HCT116 (cell line): Measurements from ENCODE around the gene ITPR2. TPM values are rescaled to one million over a fixed set of nuclear protein-coding genes. Genes with fewer than 3 reads are reported as not detected.

Experiments used
- ATAC-seq: fragments of 200-7000 bp; cut with Tn5 transposase; 2 replicates; pipeline ENCODE4 v1.9.1; 2020; ENCODE audit warnings: mild to moderate bottlenecking, moderate library complexity
- BruUV-seq: library from RNA; stranded (reverse); fragments of 400-500 nt; replicated peaks from 2 replicates; lab custom pipeline; 2021; lab: Mats Ljungman, UMichigan
- CTCF ChIA-PET: fragments of 300-600 bp; sonication (Branson Sonifier 250); formaldehyde crosslinking; loops from one replicate; lab custom pipeline; 2021; ENCODE audit warnings: antibody characterized with exemption; lab: Charles Lee
- POLR2A ChIA-PET: fragments of 300-600, 350-600 bp; sonication (Branson Sonifier 250); formaldehyde crosslinking; loops from one replicate; lab custom pipeline; 2021; ENCODE audit warnings: antibody characterized with exemption; lab: Charles Lee
- RAD21 ChIA-PET, 2 experiments: fragments of 300-600 bp; sonication (Branson Sonifier 250); formaldehyde crosslinking; loops; one replicate each; lab custom pipeline; 2023; ENCODE audit warnings: low total read pairs in 2 of 2; ENCODE audit not compliant: uncharacterized antibody in 2 of 2, unreplicated experiment in 2 of 2, low non-redundant PET in 1 of 2; lab: Charles Lee
- DNase-seq: peaks from one replicate; pipeline ENCODE4 v3.0.0-alpha.2; 2010; ENCODE audit warnings: low read depth, low spot score
- H2AFZ ChIP-seq: fragments of 200-600 bp; shearing (Covaris generic), sonication (generic); 2 replicates; pipeline ENCODE4 v1.6.1; 2017; ENCODE audit warnings: low read depth, mixed run types, mixed read lengths, antibody characterized with exemption, low read length; ENCODE audit not compliant: poor library complexity, severe bottlenecking
- H3K27ac ChIP-seq: 2 replicates; pipeline ENCODE4 v1.5.1; 2012; ENCODE audit warnings: low read depth, low read length
- H3K27me3 ChIP-seq: fragments of 200-600 bp; sonication (generic); 2 replicates; pipeline ENCODE4 v1.6.1; 2016; ENCODE audit warnings: mixed run types, low read length, mixed read lengths; ENCODE audit not compliant: insufficient read depth
- H3K36me3 ChIP-seq, 2 experiments: fragments of 200-500 bp in 1 of 2; fragments of 200-600 bp in 1 of 2; sonication (Bioruptor generic) in 1 of 2; sonication (generic) in 1 of 2; 2 replicates each; pipeline versions ENCODE4 v1.5.1 to v1.6.1; 2014 to 2016; ENCODE audit warnings: low read length in 2 of 2, inconsistent platforms in 1 of 2, mixed read lengths in 1 of 2, mixed run types in 1 of 2; ENCODE audit not compliant: insufficient read depth in 2 of 2, control insufficient read depth in 1 of 2
- H3K4me1 ChIP-seq, 2 experiments: fragments of 200-600 bp in 1 of 2; sonication (generic) in 1 of 2; 2 replicates each; pipeline versions ENCODE4 v1.5.1 to v1.6.1; 2012 to 2017; ENCODE audit warnings: low read length in 2 of 2, inconsistent platforms in 1 of 2, mild to moderate bottlenecking in 1 of 2, mixed read lengths in 1 of 2, mixed run types in 1 of 2, moderate library complexity in 1 of 2; ENCODE audit not compliant: insufficient read depth in 2 of 2, control insufficient read depth in 1 of 2
- H3K4me2 ChIP-seq: fragments of 200-600 bp; sonication (generic); 2 replicates; pipeline ENCODE4 v1.6.1; 2017; ENCODE audit warnings: mixed run types, low read length, mixed read lengths
- H3K4me3 ChIP-seq, 2 experiments: fragments of 200-600 bp in 1 of 2; sonication (generic) in 1 of 2; replicated peaks in 1 of 2; 2 replicates each; pipeline ENCODE4 v1.5.1; 2011 to 2016; ENCODE audit warnings: low read length in 2 of 2, control low read depth in 1 of 2, low read depth in 1 of 2, mild to moderate bottlenecking in 1 of 2, mixed read lengths in 1 of 2, mixed run types in 1 of 2
- H3K79me2 ChIP-seq: fragments of 200-600 bp; sonication (generic); 2 replicates; pipeline ENCODE4 v1.6.1; 2017; ENCODE audit warnings: mild to moderate bottlenecking, mixed run types, low read length, moderate library complexity, mixed read lengths; ENCODE audit not compliant: insufficient read depth
- H3K9ac ChIP-seq: fragments of 200-600 bp; sonication (generic); 2 replicates; pipeline ENCODE4 v1.6.1; 2016; ENCODE audit warnings: low read length, mixed read lengths
- H3K9me2 ChIP-seq: fragments of 200-600 bp; sonication (generic), shearing (Covaris generic); 2 replicates; pipeline ENCODE4 v1.6.1; 2017; ENCODE audit warnings: mixed run types, mild to moderate bottlenecking, moderate library complexity; ENCODE audit not compliant: insufficient read depth
- H3K9me3 ChIP-seq, 2 experiments: fragments of 200-500 bp in 1 of 2; fragments of 200-600 bp in 1 of 2; sonication (Bioruptor generic) in 1 of 2; sonication (generic) in 1 of 2; 2 replicates each; pipeline ENCODE4 v1.6.1; 2014 to 2017; ENCODE audit warnings: low read length in 2 of 2, mixed read lengths in 2 of 2, inconsistent platforms in 1 of 2, low read depth in 1 of 2, mild to moderate bottlenecking in 1 of 2, mixed run types in 1 of 2, moderate library complexity in 1 of 2; ENCODE audit not compliant: control insufficient read depth in 1 of 2, insufficient read depth in 1 of 2
- H4K20me1 ChIP-seq: fragments of 200-600 bp; sonication (generic), shearing (Covaris generic); 2 replicates; pipeline ENCODE4 v1.6.1; 2017; ENCODE audit warnings: mixed run types, mild to moderate bottlenecking, moderate library complexity; ENCODE audit not compliant: insufficient read depth
- CTCF ChIP-seq, 3 experiments: fragments of 200-600 bp in 1 of 3; sonication (generic) in 1 of 3; IDR thresholded peaks in 2 of 3; conservative IDR thresholded peaks in 1 of 3; 2 replicates each; pipeline ENCODE4 v1.5.1; 2012 to 2017; ENCODE audit warnings: low read depth in 2 of 3, low read length in 2 of 3, antibody characterized with exemption in 1 of 3, borderline replicate concordance in 1 of 3, control low read depth in 1 of 3, mild to moderate bottlenecking in 1 of 3, mixed read lengths in 1 of 3, mixed run types in 1 of 3, moderate library complexity in 1 of 3; ENCODE audit not compliant: insufficient read depth in 1 of 3
- EGR1 ChIP-seq: IDR thresholded peaks from 2 replicates; pipeline ENCODE4 v1.6.1; 2012; ENCODE audit warnings: low read depth
- ELF1 ChIP-seq: IDR thresholded peaks from 2 replicates; pipeline ENCODE4 v1.6.1; 2012; ENCODE audit warnings: low read depth, borderline replicate concordance
- EZH2 ChIP-seq: fragments of 200-600 bp; sonication (generic); IDR thresholded peaks from 2 replicates; pipeline ENCODE4 v1.6.1; 2017; ENCODE audit warnings: antibody characterized with exemption, mixed run types
- JUND ChIP-seq: IDR thresholded peaks from 2 replicates; pipeline ENCODE4 v1.6.1; 2012
- POLR2A ChIP-seq: IDR thresholded peaks from 2 replicates; pipeline ENCODE4 v1.7.0; 2011; ENCODE audit warnings: borderline replicate concordance; ENCODE audit not compliant: insufficient read depth, insufficient read length; ENCODE audit errors: extremely low read depth
- RAD21 ChIP-seq: IDR thresholded peaks from 2 replicates; pipeline ENCODE4 v1.6.1; 2012; ENCODE audit warnings: low read depth, mild to moderate bottlenecking
- REST ChIP-seq: IDR thresholded peaks from 2 replicates; pipeline ENCODE4 v1.6.1; 2012; ENCODE audit warnings: low read depth
- SRF ChIP-seq: IDR thresholded peaks from 2 replicates; pipeline ENCODE4 v1.6.1; 2012; ENCODE audit warnings: low read depth
- YY1 ChIP-seq: IDR thresholded peaks from 2 replicates; pipeline ENCODE4 v1.6.1; 2011; ENCODE audit warnings: low read length, low read depth, moderate library complexity, mild to moderate bottlenecking; ENCODE audit not compliant: insufficient replicate concordance; ENCODE audit errors: extremely low read depth
- ZBTB33 ChIP-seq: IDR thresholded peaks from 2 replicates; pipeline ENCODE4 v1.6.1; 2011; ENCODE audit warnings: mild to moderate bottlenecking, low read length, moderate library complexity; ENCODE audit not compliant: insufficient replicate concordance; ENCODE audit errors: extremely low read depth
- ZFX ChIP-seq: fragments of 450-650 bp; IDR thresholded peaks from 2 replicates; pipeline ENCODE4 v1.6.1; 2017
- intact Hi-C: fragments of 100-400 bp; cut with micrococcal nuclease; formaldehyde crosslinking; loops from 2 replicates; pipeline ENCODE4 v1.10.0; 2022
- total RNA-seq: library from RNA; stranded (reverse); gene quantifications from one replicate; pipeline ENCODE4 v1.2.1, GENCODE V29; 2021; ENCODE audit not compliant: unreplicated experiment

ITPR2 gene
- total RNA-seq, 1 experiment from 2014 or later, result 6.5 TPM

GRCh38 chr12:26290565-26290964, 542.4 kb downstream of the ITPR2 start:
- DNase-seq, result no peak
- no peak for TF ChIP-seq ZFX
- TF ChIP-seq POLR2A, result no peak
- no peak for TF ChIP-seq JUND
- no peak for TF ChIP-seq EGR1
- no peak for TF ChIP-seq SRF
- no peak for TF ChIP-seq YY1
- TF ChIP-seq RAD21, result no peak
- TF ChIP-seq CTCF (IDR thresholded peaks at IDR 0.05 in 2 of 3, conservative IDR thresholded peaks at IDR 0.05 in 1 of 3; ENCODE audit: borderline replicate concordance in 1 of 3, insufficient read depth in 1 of 3, low read depth in 2 of 3, low read length in 2 of 3), result no peak
- no peak for TF ChIP-seq ELF1
- TF ChIP-seq EZH2, result no peak
- TF ChIP-seq ZBTB33, result no peak
- no peak for TF ChIP-seq REST
- no peaks in the 10 kb centered on the region for H3K9me3 ChIP-seq
- H3K27me3 ChIP-seq, result no peaks in the 10 kb centered on the region
- ChIA-PET POLR2A (no interaction called here), CTCF (no interaction called here), RAD21 (no interaction called here)
- no peaks in the 10 kb centered on the region for H3K36me3 ChIP-seq
- ATAC-seq, result no peak
- no peak overlapping the region for H3K9ac ChIP-seq
- H3K4me1 ChIP-seq, result peaks cover 0 to 4% of the 10 kb centered on the region in 2 experiments; a peak in 1 of 4 replicates
- no peaks in the 10 kb centered on the region for H4K20me1 ChIP-seq
- H3K79me2 ChIP-seq, result no peaks in the 10 kb centered on the region
- H2AFZ ChIP-seq, result no peak overlapping the region
- no peak overlapping the region for H3K27ac ChIP-seq
- no peak overlapping the region for H3K4me2 ChIP-seq
- no TSS peak for BruUV-seq
- no peak overlapping the region for H3K4me3 ChIP-seq
- intact Hi-C loops, result no loop called here
- no peaks in the 10 kb centered on the region; the same call in 1 of the 2 replicates for H3K9me2 ChIP-seq
